Heart left ventricle (tissue), 13 donors: ENCODE data around the gene MLST8.

Source experiments
- POLR2A ChIP-seq, 2 donors: fragments of 450-650 bp; IDR thresholded peaks; one replicate each; pipeline ENCODE4 v1.6.1; 2017; ENCODE audit warnings: antibody characterized with exemption in 2 of 2, mild to moderate bottlenecking in 2 of 2, moderate library complexity in 2 of 2
- TF ChIP-seq, protein P1 (sequence below), 12 donors: fragments of 200-600 bp; sonication (generic) in 4 of 12; IDR thresholded peaks; one replicate each; pipeline versions ENCODE4 v1.5.0 to v1.8.0; 2018 to 2022; ENCODE audit warnings: antibody characterized with exemption in 12 of 12, mild to moderate bottlenecking in 5 of 12
- donor health status: ischemic (EF 13 %, LVEDD 7.1; RV severe dilation, severe dysfunction).
- donor health status: DM: no; HTN: yes; CAD: no.
- donor health status: DM: no; HTN: no; CAD: no.
- donor health status: ischemic (EF 25% LVEDD 6.9; RV normal size, moderate dysfunction).
- donor health status: ischemic (EF 25% LVEDD 5.7; RV mildly dilated, moderate dysfunction).
- donor health status: ischemic (EF 35%, LVEDD 5.7; RV mildly dilated, moderate dysfunction).
- donor health status: nonischemic (EF 11% LVEDD 7.7; RV severe dilation, severe dysfunction).
- donor health status: DM: yes; HTN: yes; CAD: no.
- donor health status: PGD.
- donor health status: ischemic (EF 29% LVEDD 5.4; RV normal size, mild dysfunction).
- donor health status: nonischemic (EF 23%, LVEDD 6.1; RV moderate dilation, normal function).

DNA sequence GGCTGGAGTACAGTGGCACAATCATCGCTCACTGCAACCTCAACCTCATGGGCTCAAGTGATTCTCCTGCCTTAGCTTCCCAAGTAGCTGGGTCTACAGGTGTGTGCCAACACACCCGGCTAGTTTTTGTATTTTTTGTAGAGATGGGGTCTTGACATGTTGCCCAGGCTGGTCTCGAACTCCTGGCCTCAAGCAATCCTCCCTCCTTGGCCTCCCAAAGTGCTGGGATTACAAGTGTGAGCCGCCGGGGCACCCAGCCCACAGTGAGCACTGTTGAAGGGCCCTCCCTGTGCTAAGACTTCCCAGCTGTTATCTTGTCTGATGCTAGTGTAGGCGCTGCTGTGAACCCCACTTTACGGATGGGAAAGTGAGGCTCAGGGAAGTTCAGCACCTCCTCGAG, 16.9 kb upstream of the MLST8 start:
- TF ChIP-seq, protein P1, sequence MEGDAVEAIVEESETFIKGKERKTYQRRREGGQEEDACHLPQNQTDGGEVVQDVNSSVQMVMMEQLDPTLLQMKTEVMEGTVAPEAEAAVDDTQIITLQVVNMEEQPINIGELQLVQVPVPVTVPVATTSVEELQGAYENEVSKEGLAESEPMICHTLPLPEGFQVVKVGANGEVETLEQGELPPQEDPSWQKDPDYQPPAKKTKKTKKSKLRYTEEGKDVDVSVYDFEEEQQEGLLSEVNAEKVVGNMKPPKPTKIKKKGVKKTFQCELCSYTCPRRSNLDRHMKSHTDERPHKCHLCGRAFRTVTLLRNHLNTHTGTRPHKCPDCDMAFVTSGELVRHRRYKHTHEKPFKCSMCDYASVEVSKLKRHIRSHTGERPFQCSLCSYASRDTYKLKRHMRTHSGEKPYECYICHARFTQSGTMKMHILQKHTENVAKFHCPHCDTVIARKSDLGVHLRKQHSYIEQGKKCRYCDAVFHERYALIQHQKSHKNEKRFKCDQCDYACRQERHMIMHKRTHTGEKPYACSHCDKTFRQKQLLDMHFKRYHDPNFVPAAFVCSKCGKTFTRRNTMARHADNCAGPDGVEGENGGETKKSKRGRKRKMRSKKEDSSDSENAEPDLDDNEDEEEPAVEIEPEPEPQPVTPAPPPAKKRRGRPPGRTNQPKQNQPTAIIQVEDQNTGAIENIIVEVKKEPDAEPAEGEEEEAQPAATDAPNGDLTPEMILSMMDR (IDR thresholded peaks at IDR 0.05), result no peak
- no peak for TF ChIP-seq POLR2A (IDR thresholded peaks at IDR 0.05)
